Fibroblast of lung (primary cell): Measurements from ENCODE around the gene POLR3H. TPM values are rescaled to one million over a fixed set of nuclear protein-coding genes. Genes with fewer than 3 reads are reported as not detected.
A peak's percentile ranks its signal among the peaks of the same experiment; 100 is the strongest.

Experiments used
- DNase-seq, 2 donors: peaks; one replicate each; pipeline versions ENCODE4 v3.0.0 to v3.0.0-alpha.2; 2010; ENCODE audit warnings: low read depth in 2 of 2
- H2AFZ ChIP-seq: 2 replicates; pipeline ENCODE4 v1.5.1; 2012; ENCODE audit warnings: low read length, control low read depth, inconsistent platforms
- H3K27ac ChIP-seq: 2 replicates; pipeline ENCODE4 v1.5.1; 2011; ENCODE audit warnings: low read length, control low read depth; ENCODE audit not compliant: insufficient read depth
- H3K27me3 ChIP-seq: 2 replicates; pipeline ENCODE4 v1.5.1; 2011; ENCODE audit warnings: mild to moderate bottlenecking, low read length; ENCODE audit not compliant: control insufficient read depth, insufficient read depth
- H3K36me3 ChIP-seq: 2 replicates; pipeline ENCODE4 v1.5.1; 2011; ENCODE audit warnings: low read length; ENCODE audit not compliant: control insufficient read depth, insufficient read depth
- H3K4me1 ChIP-seq: 2 replicates; pipeline ENCODE4 v1.5.1; 2011; ENCODE audit warnings: low read length; ENCODE audit not compliant: control insufficient read depth, insufficient read depth; ENCODE audit errors: extremely low read depth
- H3K4me2 ChIP-seq: 2 replicates; pipeline ENCODE4 v1.5.1; 2011; ENCODE audit warnings: low read length, control low read depth; ENCODE audit not compliant: insufficient read depth; ENCODE audit errors: extremely low read depth
- H3K4me3 ChIP-seq, 4 experiments: fragments of 200-600 bp in 1 of 4; sonication (generic) in 1 of 4; replicated peaks in 1 of 4; 2 replicates each; pipeline ENCODE4 v1.5.1; 2011 to 2016; ENCODE audit warnings: low read length in 4 of 4, low read depth in 3 of 4, mild to moderate bottlenecking in 3 of 4, control low read depth in 2 of 4, inconsistent platforms in 1 of 4, mixed read lengths in 1 of 4; ENCODE audit not compliant: insufficient read depth in 1 of 4; ENCODE audit errors: control extremely low read depth in 1 of 4
- H3K79me2 ChIP-seq: 2 replicates; pipeline ENCODE4 v1.5.1; 2012; ENCODE audit warnings: mild to moderate bottlenecking, low read length, inconsistent platforms; ENCODE audit not compliant: control insufficient read depth, insufficient read depth
- H3K9ac ChIP-seq: 2 replicates; pipeline ENCODE4 v1.5.1; 2011; ENCODE audit warnings: mild to moderate bottlenecking, low read length, control low read depth; ENCODE audit not compliant: insufficient read depth
- H3K9me3 ChIP-seq: 2 replicates; pipeline ENCODE4 v1.5.1; 2012; ENCODE audit warnings: low read depth, low read length; ENCODE audit not compliant: control insufficient read depth, insufficient read depth
- H4K20me1 ChIP-seq: 2 replicates; pipeline ENCODE4 v1.5.1; 2011; ENCODE audit warnings: low read length; ENCODE audit not compliant: control insufficient read depth, insufficient read depth; ENCODE audit errors: extremely low read depth
- EZH2 ChIP-seq: IDR thresholded peaks from 2 replicates; pipeline ENCODE4 v1.5.1; 2012; ENCODE audit warnings: low read length, control low read depth, mild to moderate bottlenecking; ENCODE audit errors: missing control alignments
- polyA plus RNA-seq, 2 donors: library from polyadenylated mRNA; depleted of rRNA in 1 of 2; stranded (reverse) in 1 of 2; unstranded in 1 of 2; fragments of >200 nt; gene quantifications; 2 replicates each; pipeline ENCODE4 v1.2.1, GENCODE V29; 2011 to 2012; ENCODE audit warnings: missing spikeins in 1 of 2
- total RNA-seq: library from RNA; depleted of rRNA; stranded (reverse); fragments of >200 nt; gene quantifications from 2 replicates; pipeline ENCODE4 v1.2.1, GENCODE V29; 2014
- TF ChIP-seq, protein P1 (sequence below), 2 donors: IDR thresholded peaks in 1 of 2; conservative IDR thresholded peaks in 1 of 2; 1 replicate in 1 of 2; 2 replicates in 1 of 2; pipeline ENCODE4 v1.5.1; 2011 to 2012; ENCODE audit warnings: low read length in 2 of 2, control low read depth in 1 of 2, inconsistent platforms in 1 of 2, low read depth in 1 of 2, mild to moderate bottlenecking in 1 of 2

POLR3H gene
- total and polyA plus RNA-seq, 2 donors (not counting 1 experiment from before 2014, with no cell fraction given), result 19.7 to 42.6 TPM

DNA sequence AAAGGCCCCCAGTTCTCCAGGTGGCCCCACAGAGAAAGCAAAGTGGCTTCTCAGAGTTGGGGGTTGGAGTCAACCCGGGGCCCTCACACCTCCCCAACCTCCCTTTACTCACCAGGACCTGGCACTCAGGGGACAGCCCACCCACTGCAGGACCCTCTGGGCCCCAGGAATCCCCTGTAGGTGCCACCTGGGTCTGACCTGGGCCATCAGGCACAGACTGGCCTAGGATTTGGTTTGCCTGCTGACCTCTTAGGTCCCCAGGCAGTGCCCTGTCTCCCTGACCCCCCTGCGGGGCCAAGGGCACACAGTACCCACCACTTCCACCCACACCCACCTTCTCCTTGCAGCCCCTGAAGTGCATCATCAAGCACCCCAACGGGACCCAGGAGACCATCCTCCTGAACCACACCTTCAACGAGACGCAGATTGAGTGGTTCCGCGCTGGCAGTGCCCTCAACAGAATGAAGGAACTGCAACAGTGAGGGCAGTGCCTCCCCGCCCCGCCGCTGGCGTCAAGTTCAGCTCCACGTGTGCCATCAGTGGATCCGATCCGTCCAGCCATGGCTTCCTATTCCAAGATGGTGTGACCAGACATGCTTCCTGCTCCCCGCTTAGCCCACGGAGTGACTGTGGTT is 16.0 kb downstream of the POLR3H start:
- peaks cover 59% of the 10 kb centered on the region for H3K36me3 ChIP-seq
- H4K20me1 ChIP-seq, result no peaks in the 10 kb centered on the region
- TF ChIP-seq EZH2, result no peak
- TF ChIP-seq, protein P1, sequence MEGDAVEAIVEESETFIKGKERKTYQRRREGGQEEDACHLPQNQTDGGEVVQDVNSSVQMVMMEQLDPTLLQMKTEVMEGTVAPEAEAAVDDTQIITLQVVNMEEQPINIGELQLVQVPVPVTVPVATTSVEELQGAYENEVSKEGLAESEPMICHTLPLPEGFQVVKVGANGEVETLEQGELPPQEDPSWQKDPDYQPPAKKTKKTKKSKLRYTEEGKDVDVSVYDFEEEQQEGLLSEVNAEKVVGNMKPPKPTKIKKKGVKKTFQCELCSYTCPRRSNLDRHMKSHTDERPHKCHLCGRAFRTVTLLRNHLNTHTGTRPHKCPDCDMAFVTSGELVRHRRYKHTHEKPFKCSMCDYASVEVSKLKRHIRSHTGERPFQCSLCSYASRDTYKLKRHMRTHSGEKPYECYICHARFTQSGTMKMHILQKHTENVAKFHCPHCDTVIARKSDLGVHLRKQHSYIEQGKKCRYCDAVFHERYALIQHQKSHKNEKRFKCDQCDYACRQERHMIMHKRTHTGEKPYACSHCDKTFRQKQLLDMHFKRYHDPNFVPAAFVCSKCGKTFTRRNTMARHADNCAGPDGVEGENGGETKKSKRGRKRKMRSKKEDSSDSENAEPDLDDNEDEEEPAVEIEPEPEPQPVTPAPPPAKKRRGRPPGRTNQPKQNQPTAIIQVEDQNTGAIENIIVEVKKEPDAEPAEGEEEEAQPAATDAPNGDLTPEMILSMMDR (conservative IDR thresholded peaks at IDR 0.05 in 1 of 2, IDR thresholded peaks at IDR 0.05 in 1 of 2; ENCODE audit: low read depth in 1 of 2, low read length in 2 of 2), result no peak

DNA sequence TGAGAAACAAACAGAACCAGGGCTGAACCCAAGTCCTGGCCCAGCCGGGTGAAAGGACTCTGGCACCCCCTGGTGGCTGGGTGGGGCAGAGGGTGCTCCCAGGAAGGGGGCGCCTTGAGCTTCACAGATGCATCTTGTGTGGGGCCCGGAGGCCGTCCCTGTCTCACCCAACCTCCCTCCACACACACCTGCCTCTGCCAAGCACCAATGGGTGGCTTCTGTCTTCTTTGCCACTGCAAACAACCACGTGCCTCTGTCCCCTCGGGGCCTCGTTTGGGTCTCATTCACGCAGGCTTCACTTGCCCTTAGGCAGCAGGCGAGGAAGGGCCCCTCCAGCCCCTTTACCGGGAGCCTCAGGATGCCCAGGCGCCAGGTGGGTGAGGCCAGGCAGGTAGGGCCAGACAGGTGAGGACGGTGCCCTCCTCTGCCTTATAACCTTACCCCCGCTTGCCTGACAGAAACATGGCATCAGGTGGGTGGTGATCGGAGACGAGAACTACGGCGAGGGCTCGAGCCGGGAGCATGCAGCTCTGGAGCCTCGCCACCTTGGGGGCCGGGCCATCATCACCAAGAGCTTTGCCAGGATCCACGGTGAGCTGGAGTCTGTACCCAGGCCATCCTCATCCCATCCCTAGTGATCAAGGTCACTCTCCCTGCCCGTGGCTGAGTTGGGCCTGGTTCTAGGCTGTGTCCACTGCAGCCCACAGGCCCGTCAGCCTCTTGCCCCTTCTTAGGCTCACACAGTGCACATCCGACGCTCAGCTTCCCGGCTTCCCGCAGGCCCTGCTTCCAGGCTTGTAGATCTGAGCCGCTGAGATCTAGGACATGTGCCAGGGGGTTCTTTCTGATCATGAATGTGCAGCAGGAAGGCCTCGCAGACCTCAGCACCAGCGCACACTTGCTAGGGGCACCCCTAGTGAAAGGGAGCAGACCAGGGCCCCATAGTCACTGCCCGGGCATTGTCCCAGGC is 17.2 kb downstream of the POLR3H start:
- Histone ChIP-seq H2AFZ (no peak overlapping the region), H3K36me3 (peaks cover 54% of the 10 kb centered on the region), H3K9me3 (no peaks in the 10 kb centered on the region), H3K4me3 (no peak overlapping the region), H3K27ac (no peak overlapping the region), H3K9ac (no peak overlapping the region), H4K20me1 (no peaks in the 10 kb centered on the region), H3K4me2 (no peak overlapping the region), H3K79me2 (peaks cover 11% of the 10 kb centered on the region), H3K27me3 (no peaks in the 10 kb centered on the region), H3K4me1 (peaks cover 31% of the 10 kb centered on the region)
- peak in 1 of 2 donors; percentile 32 for DNase-seq
- TF ChIP-seq, protein P1 (conservative IDR thresholded peaks at IDR 0.05 in 1 of 2, IDR thresholded peaks at IDR 0.05 in 1 of 2; ENCODE audit: low read depth in 1 of 2, low read length in 2 of 2), result peak; percentile 81 to 87
- no peak for TF ChIP-seq EZH2

More for the DNA sequence above, 16.0 kb downstream of the POLR3H start:
- no peaks in the 10 kb centered on the region for H3K27me3 ChIP-seq
- H2AFZ ChIP-seq, result no peak overlapping the region
- no peak overlapping the region for H3K4me2 ChIP-seq
- H3K27ac ChIP-seq, result no peak overlapping the region
- H3K9me3 ChIP-seq, result no peaks in the 10 kb centered on the region
- no peak overlapping the region for H3K9ac ChIP-seq
- peaks cover 29% of the 10 kb centered on the region for H3K4me1 ChIP-seq
- H3K79me2 ChIP-seq, result peaks cover 18% of the 10 kb centered on the region
- no peak overlapping the region for H3K4me3 ChIP-seq
- no peak for DNase-seq

DNA sequence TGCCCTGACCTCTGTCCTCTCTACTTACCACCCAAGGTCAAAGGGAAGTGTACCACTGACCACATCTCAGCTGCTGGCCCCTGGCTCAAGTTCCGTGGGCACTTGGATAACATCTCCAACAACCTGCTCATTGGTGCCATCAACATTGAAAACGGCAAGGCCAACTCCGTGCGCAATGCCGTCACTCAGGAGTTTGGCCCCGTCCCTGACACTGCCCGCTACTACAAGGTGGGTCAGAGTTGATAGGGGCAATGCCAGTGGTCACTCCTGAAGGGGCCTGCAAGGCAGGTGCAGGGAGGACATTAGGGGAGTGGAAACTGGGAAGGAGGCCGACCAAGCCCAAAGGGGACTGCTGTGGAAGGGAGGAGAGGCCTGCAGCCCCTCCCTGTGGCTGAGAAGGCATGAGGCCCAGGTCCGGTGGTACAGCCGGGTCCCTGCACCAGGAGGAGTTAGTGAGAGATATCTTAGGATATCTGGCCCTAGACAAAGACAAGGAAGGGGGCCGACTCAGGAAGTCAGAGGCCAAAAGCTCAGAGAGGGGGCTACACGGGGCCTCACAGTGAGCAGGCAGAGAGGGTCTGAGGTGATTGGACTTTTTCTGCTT is 17.9 kb downstream of the POLR3H start:
- H3K9ac ChIP-seq, result no peak overlapping the region
- H3K27me3 ChIP-seq, result no peaks in the 10 kb centered on the region
- no peak for DNase-seq
- peaks cover 31% of the 10 kb centered on the region for H3K4me1 ChIP-seq
- H3K36me3 ChIP-seq, result peaks cover 51% of the 10 kb centered on the region
- H4K20me1 ChIP-seq, result no peaks in the 10 kb centered on the region
- H3K27ac ChIP-seq, result peak overlapping the region; percentile 98
- H2AFZ ChIP-seq, result no peak overlapping the region
- H3K4me3 ChIP-seq, result no peak overlapping the region
- no peak overlapping the region for H3K4me2 ChIP-seq
- TF ChIP-seq, protein P1 (conservative IDR thresholded peaks at IDR 0.05 in 1 of 2, IDR thresholded peaks at IDR 0.05 in 1 of 2; ENCODE audit: low read depth in 1 of 2, low read length in 2 of 2), result no peak
- TF ChIP-seq EZH2, result no peak
- peaks cover 8% of the 10 kb centered on the region for H3K79me2 ChIP-seq
- H3K9me3 ChIP-seq, result no peaks in the 10 kb centered on the region
